ENCODE measurements around the gene TBC1D1.

The TBC1D1 gene

DNA sequence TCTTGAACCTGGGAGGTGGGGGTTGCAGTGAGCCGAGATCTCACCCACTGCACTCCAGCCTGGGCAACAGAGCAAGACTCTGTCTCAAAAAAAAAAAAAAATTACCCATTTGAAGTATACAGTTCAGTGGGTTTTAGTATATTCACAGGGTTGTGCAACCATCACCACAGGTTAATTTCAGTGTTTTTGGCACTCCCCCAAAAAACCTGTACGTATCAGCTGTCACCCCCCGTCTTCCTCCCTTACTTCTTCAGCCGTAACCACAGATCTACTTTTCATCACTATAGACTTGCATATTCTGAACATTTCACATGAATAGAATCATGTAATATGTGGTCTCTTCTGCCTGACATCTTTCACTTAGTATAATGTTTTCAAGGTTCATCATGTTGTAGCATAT, 57.7 kb downstream of the TBC1D1 start:
- Histone ChIP-seq H3K4me3 (replicated peaks; ENCODE audit: low read depth, low read length) (no peak overlapping the region), H3K27me3 (replicated peaks; ENCODE audit: control insufficient read depth, insufficient read depth, low read length) (no peaks in the 10 kb centered on the region), H3K36me3 (ENCODE audit: control insufficient read depth, insufficient read depth, low read length) (no peaks in the 10 kb centered on the region)
- no peak for DNase-seq (ENCODE audit: extremely low read depth, insufficient read length)
- TF ChIP-seq, protein P1, sequence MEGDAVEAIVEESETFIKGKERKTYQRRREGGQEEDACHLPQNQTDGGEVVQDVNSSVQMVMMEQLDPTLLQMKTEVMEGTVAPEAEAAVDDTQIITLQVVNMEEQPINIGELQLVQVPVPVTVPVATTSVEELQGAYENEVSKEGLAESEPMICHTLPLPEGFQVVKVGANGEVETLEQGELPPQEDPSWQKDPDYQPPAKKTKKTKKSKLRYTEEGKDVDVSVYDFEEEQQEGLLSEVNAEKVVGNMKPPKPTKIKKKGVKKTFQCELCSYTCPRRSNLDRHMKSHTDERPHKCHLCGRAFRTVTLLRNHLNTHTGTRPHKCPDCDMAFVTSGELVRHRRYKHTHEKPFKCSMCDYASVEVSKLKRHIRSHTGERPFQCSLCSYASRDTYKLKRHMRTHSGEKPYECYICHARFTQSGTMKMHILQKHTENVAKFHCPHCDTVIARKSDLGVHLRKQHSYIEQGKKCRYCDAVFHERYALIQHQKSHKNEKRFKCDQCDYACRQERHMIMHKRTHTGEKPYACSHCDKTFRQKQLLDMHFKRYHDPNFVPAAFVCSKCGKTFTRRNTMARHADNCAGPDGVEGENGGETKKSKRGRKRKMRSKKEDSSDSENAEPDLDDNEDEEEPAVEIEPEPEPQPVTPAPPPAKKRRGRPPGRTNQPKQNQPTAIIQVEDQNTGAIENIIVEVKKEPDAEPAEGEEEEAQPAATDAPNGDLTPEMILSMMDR (IDR thresholded peaks at IDR 0.05; ENCODE audit: insufficient read depth, low read length, poor library complexity, severe bottlenecking), result no peak

DNA sequence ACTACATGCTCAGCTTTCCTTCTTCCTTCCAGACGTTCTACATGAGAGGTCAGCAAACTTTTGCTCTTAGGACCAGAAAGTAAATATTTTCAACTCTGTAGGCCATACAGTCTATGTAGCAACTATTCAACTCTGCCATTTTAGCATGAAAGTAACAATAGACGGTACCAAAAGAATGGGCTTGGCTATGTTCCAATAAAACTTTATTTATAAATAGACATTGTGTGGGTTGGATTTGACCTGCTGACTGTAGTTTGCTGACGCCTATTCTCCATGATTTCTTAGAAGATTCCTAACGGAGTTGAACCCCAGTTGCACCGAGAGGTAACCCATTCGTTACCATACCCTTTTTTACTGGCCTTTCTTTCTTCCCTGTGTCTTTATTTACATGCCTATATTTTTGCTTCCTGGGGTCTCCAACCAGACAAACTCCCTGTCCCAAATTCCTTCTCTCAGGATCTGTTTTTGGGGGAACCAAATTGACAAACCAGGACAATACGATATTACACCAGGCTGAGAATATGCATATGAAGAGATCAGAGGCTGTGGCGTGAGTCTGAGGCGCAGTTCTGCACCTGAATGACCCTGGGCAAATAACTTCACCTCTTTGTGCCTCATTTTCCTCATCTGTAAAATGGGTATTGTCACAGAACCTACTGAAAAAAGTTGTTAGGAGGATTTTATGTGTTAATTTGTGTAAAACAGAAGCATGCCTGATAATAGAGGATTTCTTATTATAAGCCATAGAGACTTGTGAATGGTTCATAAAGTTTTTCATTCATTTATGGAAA, 58.9 kb downstream of the TBC1D1 start:
- H3K36me3 ChIP-seq (ENCODE audit: control insufficient read depth, insufficient read depth, low read length), result no peaks in the 10 kb centered on the region
- DNase-seq (ENCODE audit: extremely low read depth, insufficient read length), result no peak
- no peaks in the 10 kb centered on the region for H3K27me3 ChIP-seq (replicated peaks; ENCODE audit: control insufficient read depth, insufficient read depth, low read length)
- no peak overlapping the region for H3K4me3 ChIP-seq (replicated peaks; ENCODE audit: low read depth, low read length)
- TF ChIP-seq, protein P1 (IDR thresholded peaks at IDR 0.05; ENCODE audit: insufficient read depth, low read length, poor library complexity, severe bottlenecking), result no peak

DNA sequence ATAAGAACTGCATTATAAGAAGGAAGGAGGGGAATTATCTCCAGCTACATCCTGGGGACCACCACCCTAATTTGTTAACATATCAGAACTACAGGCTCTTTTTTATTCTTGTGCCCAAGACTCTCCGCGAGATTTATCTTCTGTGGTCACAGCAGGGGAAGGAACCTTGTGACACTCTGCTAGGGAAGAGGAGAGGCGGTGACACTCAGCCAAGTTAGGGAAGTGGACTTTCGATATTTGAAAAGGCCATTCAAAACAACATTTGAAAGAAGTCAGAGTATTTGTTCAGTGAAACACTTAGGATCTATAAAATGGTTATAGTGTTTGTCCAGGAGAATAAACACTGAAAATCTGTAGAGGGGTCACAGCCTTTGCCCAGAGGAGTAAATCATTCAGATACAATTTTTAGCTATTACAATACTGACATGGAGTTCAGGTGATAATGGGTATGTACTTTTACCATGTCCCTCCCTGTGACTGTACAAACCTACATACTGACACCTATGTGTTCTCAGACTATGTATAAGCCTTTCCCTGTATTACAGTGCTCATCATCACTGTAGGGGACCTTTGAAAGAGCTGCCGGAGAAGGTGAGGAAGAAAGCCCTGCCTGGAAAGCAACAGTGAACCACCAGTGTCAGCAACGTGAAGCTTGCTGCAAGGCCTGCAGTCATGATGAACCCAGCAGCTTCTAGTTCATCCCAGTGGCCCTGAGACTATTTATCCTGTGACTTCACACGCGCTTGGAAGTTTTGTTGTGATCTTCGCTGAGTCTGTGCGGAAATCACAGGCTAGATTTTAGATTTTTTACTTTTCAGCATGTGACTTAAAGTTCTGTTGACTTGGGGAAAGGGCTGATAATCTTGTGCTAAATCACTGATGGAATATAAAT, 60.8 kb downstream of the TBC1D1 start:
- TF ChIP-seq, protein P1 (IDR thresholded peaks at IDR 0.05; ENCODE audit: insufficient read depth, low read length, poor library complexity, severe bottlenecking), result no peak
- DNase-seq (ENCODE audit: extremely low read depth, insufficient read length), result no peak
- no peaks in the 10 kb centered on the region for H3K27me3 ChIP-seq (replicated peaks; ENCODE audit: control insufficient read depth, insufficient read depth, low read length)
- H3K36me3 ChIP-seq (ENCODE audit: control insufficient read depth, insufficient read depth, low read length), result no peaks in the 10 kb centered on the region
- no peak overlapping the region for H3K4me3 ChIP-seq (replicated peaks; ENCODE audit: low read depth, low read length)

DNA sequence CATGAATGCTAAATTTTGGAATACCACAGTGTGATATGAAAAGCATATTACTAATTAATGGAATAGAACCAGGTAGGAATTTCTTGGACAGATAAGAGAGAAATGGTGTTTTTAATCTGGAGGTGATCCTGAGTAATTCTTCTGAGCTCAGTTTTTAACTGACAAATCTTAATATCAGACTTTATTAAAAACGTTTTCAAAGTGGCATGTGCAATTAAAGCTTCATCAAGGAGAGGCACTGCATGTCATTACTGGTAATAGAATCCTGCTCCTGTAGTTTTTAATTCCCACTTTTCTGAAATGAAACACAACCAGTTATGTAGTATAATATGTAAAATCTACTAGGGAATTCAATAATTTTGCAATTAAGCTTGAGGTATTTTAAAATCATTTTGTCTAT, 62.3 kb downstream of the TBC1D1 start:
- TF ChIP-seq, protein P1 (IDR thresholded peaks at IDR 0.05; ENCODE audit: insufficient read depth, low read length, poor library complexity, severe bottlenecking), result no peak
- H3K4me3 ChIP-seq (replicated peaks; ENCODE audit: low read depth, low read length), result no peak overlapping the region
- DNase-seq (ENCODE audit: extremely low read depth, insufficient read length), result no peak
- no peaks in the 10 kb centered on the region for H3K27me3 ChIP-seq (replicated peaks; ENCODE audit: control insufficient read depth, insufficient read depth, low read length)
- no peaks in the 10 kb centered on the region for H3K36me3 ChIP-seq (ENCODE audit: control insufficient read depth, insufficient read depth, low read length)

DNA sequence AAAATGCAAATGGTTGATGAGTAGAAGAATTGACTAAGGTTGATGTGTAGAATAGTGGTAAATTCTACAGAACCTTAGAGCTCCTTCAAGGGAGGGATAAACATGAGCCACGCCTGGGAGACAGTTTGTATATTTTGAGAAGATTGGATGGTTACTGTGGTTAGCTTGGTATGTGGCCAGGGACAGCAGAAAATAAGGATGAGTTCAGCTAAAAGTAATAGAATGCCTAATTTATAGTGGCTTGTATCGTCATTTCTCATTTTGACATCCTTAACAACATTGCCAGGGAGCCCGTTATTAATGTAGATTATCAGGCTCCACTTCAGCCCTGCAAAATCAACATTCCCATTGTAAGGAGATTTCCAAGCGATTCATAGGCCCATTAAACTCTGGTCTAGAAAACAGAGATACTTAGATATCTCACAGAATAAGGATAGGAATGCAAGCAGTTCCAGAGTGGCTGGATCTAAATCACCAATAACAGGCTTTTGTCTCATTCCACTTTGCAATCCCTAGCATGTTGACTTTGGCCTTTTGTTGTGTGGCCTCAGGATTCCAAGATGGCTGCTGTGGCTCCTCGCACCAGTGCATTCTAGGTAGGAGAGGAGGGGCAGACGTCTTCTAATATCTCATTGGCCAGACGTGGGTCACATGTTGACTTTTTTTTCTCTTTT, 62.9 kb downstream of the TBC1D1 start:
- DNase-seq (ENCODE audit: extremely low read depth, insufficient read length), result no peak

More for the DNA sequence above, 62.9 kb downstream of the TBC1D1 start:
- no peaks in the 10 kb centered on the region for H3K27me3 ChIP-seq (replicated peaks; ENCODE audit: control insufficient read depth, insufficient read depth, low read length)
- H3K36me3 ChIP-seq (ENCODE audit: control insufficient read depth, insufficient read depth, low read length), result no peaks in the 10 kb centered on the region
- TF ChIP-seq, protein P1 (IDR thresholded peaks at IDR 0.05; ENCODE audit: insufficient read depth, low read length, poor library complexity, severe bottlenecking), result no peak
- no peak overlapping the region for H3K4me3 ChIP-seq (replicated peaks; ENCODE audit: low read depth, low read length)
